Measurements from ENCODE around the gene GALP.
"Not testable (repeated sequence)": the region's sequence is repeated elsewhere in the genome, so short reads cannot be mapped to it uniquely, and the experiment has no call there.

GALP gene

GRCh38 chr19:56148096-56148495 is 27.7 kb upstream of the GALP start:
- H3K4me3 ChIP-seq (replicated peaks; ENCODE audit: low read depth, low read length): no peak overlapping the region
- TF ChIP-seq, protein P1, sequence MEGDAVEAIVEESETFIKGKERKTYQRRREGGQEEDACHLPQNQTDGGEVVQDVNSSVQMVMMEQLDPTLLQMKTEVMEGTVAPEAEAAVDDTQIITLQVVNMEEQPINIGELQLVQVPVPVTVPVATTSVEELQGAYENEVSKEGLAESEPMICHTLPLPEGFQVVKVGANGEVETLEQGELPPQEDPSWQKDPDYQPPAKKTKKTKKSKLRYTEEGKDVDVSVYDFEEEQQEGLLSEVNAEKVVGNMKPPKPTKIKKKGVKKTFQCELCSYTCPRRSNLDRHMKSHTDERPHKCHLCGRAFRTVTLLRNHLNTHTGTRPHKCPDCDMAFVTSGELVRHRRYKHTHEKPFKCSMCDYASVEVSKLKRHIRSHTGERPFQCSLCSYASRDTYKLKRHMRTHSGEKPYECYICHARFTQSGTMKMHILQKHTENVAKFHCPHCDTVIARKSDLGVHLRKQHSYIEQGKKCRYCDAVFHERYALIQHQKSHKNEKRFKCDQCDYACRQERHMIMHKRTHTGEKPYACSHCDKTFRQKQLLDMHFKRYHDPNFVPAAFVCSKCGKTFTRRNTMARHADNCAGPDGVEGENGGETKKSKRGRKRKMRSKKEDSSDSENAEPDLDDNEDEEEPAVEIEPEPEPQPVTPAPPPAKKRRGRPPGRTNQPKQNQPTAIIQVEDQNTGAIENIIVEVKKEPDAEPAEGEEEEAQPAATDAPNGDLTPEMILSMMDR (IDR thresholded peaks at IDR 0.05; ENCODE audit: low read length, missing control alignments): no peak
- DNase-seq (ENCODE audit: low read depth): no peak

DNA sequence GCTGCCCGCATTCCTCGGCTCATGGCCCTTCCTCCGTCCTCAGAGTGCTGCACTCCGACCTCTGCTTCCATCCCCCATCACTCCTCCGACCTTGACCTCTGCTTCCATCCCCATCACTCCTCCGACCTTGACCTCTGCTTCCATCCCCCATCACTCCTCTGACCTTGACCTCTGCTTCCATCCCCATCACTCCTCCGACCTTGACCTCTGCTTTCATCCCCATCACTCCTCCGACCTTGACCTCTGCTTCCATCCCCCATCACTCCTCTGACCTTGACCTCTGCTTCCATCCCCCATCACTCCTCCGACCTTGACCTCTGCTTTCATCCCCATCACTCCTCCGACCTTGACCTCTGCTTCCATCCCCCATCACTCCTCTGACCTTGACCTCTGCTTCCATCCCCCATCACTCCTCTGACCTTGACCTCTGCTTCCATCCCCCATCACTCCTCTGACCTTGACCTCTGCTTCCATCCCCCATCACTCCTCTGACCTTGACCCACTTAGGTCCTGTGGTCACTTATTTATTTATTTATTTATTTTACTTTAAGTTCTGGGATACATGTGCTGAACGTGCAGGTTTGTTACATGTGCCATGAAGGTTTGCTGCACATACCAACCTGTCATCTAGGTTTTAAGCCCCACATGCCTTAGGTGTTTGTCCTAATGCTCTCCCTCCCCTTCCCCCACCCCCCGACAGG is 26.7 kb upstream of the GALP start:
- not testable (repeated sequence) for DNase-seq (ENCODE audit: low read depth); H3K4me3 ChIP-seq (replicated peaks; ENCODE audit: low read depth, low read length)

- TF ChIP-seq, protein P1 (IDR thresholded peaks at IDR 0.05; ENCODE audit: low read length, missing control alignments): no peak
Observed at GRCh38 chr19:56149656-56150038, 26.2 kb upstream of the GALP start.

GRCh38 chr19:56150358-56150757 is 25.4 kb upstream of the GALP start:
- H3K4me3 ChIP-seq (replicated peaks; ENCODE audit: low read depth, low read length): no peak overlapping the region
- TF ChIP-seq, protein P1 (IDR thresholded peaks at IDR 0.05; ENCODE audit: low read length, missing control alignments): no peak
- DNase-seq (ENCODE audit: low read depth): no peak

More at GRCh38 chr19:56149656-56150038, 26.2 kb upstream of the GALP start:
- DNase-seq (ENCODE audit: low read depth): no peak
- no peak overlapping the region for H3K4me3 ChIP-seq (replicated peaks; ENCODE audit: low read depth, low read length)

- DNase-seq (ENCODE audit: low read depth): no peak
- no peak overlapping the region for H3K4me3 ChIP-seq (replicated peaks; ENCODE audit: low read depth, low read length)
- TF ChIP-seq, protein P1 (IDR thresholded peaks at IDR 0.05; ENCODE audit: low read length, missing control alignments): no peak
Observed at GRCh38 chr19:56152644-56153043, 23.2 kb upstream of the GALP start.

DNA sequence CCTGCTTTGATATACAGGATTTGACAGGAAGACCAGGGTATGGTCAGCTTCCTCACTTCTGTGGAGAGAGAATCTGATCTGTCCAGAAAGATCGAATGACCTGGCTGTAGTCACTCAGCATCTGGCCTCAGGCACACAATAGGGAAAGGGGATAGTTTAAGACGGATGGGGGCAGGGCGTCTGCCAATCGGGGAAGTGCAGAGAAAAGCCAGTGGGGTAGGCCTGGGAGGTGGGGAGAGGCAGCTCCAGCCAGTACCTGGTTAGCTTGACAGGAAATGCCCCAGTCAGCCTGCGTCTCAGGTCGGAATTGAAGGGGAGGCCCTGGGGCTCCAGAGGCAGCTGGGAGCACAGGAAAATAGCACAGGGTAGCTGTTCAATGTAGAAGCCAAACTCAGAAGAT is 22.3 kb upstream of the GALP start:
- H3K4me3 ChIP-seq (replicated peaks; ENCODE audit: low read depth, low read length): no peak overlapping the region
- DNase-seq (ENCODE audit: low read depth): no peak
- TF ChIP-seq, protein P1 (IDR thresholded peaks at IDR 0.05; ENCODE audit: low read length, missing control alignments): no peak

- no peak for DNase-seq (ENCODE audit: low read depth)
- H3K4me3 ChIP-seq (replicated peaks; ENCODE audit: low read depth, low read length): no peak overlapping the region
Observed at GRCh38 chr19:56155124-56155687, 20.6 kb upstream of the GALP start.

More at GRCh38 chr19:56155124-56155687, 20.6 kb upstream of the GALP start:
- TF ChIP-seq, protein P1 (IDR thresholded peaks at IDR 0.05; ENCODE audit: low read length, missing control alignments): peak; percentile 39
